Glomerular endothelial cell (primary cell): ENCODE results near the gene RBM44. TPM values are rescaled to one million over a fixed set of nuclear protein-coding genes. Genes with fewer than 3 reads are reported as not detected.
"Not testable (repeated sequence)": the region's sequence is repeated elsewhere in the genome, so short reads cannot be mapped to it uniquely, and the experiment has no call there.

Experiments
- DNase-seq: peaks from one replicate; pipeline ENCODE4 v3.0.0-alpha.2; 2011; ENCODE audit warnings: low read depth, low spot score; ENCODE audit errors: extremely low read depth
- total RNA-seq: library from RNA; depleted of rRNA; stranded (reverse); fragments of >200 nt; gene quantifications from 2 replicates; pipeline ENCODE4 v1.2.3, GENCODE V29; 2015

RBM44 gene
- total RNA-seq, 1 donor from 2014 or later: 0.18 TPM

DNA sequence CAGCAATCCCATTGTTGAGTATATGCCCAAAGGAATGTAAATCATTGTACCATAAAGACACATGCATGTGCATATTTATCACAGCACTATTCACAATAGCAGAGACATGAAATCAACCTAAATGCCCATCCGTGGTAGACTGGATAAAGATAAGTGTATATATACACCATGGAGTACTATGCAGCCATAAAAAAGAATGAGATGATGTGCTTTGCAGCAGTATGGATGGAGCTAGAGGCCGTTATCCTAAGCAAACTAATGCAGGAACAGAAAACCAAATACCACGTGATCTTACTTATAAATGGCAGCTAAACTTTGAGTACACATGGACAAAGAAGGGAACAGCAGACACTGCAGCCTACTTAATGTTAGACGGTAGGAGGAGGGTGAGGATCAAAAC, 42.5 kb downstream of the RBM44 start:
- DNase-seq: no peak

DNA sequence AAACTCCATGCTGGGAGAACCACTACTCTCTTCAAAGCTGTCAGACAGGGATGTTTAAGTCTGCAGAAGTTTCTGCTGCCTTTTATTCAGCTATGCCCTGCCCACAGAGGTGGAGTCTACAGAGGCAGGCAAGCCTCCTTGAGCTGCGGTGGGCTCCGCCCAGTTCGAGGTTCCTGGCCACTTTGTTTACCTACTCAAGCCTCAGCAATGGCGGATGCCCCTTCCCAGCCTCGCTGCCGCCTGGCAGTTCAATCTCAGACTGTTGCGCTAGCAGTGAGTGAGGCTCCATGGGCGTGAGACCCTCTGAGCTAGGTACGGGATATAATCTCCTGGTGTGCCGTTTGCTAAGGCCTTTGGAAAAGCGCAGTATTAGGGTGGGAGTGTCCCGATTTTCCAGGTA, 50.4 kb downstream of the RBM44 start:
- not testable (repeated sequence) for DNase-seq

DNA sequence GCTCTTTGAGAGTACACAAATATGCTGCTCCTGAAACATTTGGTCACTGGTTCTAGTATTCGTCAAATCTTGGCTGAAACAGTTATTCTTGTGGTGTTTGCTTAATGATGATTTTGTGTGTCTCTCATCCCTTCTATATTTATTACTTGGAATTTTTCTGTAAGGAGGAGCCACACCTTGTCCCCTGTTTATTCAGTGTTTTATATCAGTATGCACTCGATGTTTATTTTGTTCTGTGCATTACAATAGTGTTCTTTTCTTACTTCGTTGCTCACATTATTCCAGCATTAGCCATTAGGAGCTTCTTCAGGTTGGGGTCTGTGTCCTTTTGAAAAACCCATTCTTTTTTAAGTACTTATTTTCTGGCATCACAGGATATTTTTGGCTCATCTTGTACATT, 55.7 kb downstream of the RBM44 start:
- no peak for DNase-seq

DNA sequence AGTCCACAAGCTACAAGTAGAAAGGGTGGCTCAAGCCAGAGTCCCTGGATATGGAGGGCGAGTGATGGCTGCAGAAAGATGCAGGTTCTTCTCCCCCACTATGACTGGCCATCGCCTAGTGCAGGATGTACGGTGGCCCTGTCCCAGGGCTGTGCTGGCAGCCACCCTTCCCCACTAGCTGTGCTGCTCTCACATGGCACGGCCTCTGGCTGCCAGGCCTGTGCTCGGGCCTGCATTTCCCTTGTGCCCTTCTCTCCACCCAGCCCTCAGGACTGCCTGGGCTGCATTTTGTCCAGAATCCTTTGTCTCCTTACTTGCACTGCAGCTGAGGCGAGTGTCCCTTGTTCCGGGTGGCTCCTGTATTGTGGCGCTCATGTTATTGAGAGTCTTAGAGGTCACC, 59.2 kb downstream of the RBM44 start:
- no peak for DNase-seq

GRCh38 chr2:237858294-237859081, 59.9 kb downstream of the RBM44 start:
- DNase-seq: no peak

DNA sequence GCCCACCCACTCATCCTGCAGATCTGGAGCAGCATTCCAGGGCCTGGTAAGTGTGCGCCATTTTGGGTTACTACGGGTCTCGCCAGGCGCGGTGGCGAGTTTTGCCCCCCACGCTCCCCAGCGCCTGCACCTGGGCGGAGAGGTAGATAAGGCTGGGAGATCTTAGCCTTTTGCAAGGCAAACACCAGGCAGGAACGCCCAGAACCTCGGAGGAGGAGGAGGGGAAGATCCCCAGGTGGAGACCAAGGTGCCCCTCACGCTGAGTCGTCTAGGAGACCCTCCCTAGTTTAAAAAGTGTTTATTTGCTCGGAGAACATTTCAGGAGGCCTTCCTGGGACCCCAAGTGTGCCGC, 60.5 kb downstream of the RBM44 start:
- no peak for DNase-seq

GRCh38 chr2:237859533-237860272, 61.1 kb downstream of the RBM44 start, which contains the start of gene RAMP1:
Gene RAMP1 (plus strand): TSS chr2:237859623. CDS start chr2:237859676, 53 bp downstream.
- no peak for DNase-seq

- DNase-seq: no peak
These were observed 61.8 kb downstream of the RBM44 start for GRCh38 chr2:237860273-237860935.

- DNase-seq: no peak
These were observed 63.4 kb downstream of the RBM44 start for GRCh38 chr2:237861875-237862527.

GRCh38 chr2:237862528-237862895, 63.9 kb downstream of the RBM44 start:
- DNase-seq: no peak

DNA sequence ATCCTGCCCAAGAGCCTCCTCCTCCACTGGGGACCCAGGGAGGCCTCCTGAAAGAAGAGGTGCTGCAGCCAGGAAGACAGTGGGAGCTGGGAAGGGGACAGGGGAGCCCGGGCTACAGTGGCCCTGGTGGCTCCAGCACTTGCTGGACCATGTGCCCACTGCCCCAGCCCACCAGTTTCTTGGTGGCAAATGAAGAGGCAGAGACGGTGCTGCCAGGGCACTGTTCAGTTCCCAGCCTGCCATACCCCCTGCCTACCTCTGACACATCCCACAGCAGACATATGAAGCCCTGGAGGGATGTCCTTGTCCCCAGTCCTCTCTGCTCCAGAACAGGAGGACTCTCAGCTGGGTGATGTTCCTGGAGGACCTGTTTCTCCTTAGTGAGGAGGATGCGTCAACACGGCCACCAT, 64.5 kb downstream of the RBM44 start:
- no peak for DNase-seq

DNA sequence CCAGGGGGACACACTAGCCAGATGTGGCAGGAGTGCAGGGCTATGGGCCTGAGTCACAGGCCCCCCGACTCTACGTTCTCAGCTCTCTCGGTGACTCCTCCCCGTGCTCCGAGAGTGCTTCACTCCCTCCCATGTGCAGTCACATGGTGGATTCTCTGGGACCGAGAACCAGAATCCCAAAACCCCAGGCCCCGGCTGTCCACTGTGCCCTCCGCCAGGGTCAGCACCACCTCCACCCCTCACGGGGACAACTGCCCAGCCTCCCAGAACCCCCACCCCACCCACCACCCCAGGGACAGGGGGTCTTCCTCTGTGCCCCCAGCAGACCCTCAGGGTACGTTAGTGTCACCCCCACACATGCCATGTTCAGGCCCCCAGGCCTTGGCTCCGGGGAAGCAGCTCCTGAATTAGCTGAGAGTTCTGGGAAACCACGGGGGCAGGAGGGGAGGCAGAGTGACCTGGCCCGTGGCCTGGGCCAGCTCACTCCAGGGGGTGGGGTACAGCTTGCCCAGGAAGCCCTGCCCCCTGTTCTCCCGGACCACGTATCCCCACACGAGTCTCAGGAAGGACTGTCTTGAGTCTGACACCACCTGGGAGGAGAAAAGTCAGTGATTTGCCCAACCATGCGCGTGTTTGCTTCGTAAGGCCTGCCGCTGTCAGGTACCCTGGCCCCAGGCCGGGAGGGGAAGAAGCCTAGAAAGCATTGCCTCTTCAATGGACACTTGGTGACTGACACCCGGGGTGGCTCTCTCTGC, 65.3 kb downstream of the RBM44 start:
- DNase-seq: no peak

DNA sequence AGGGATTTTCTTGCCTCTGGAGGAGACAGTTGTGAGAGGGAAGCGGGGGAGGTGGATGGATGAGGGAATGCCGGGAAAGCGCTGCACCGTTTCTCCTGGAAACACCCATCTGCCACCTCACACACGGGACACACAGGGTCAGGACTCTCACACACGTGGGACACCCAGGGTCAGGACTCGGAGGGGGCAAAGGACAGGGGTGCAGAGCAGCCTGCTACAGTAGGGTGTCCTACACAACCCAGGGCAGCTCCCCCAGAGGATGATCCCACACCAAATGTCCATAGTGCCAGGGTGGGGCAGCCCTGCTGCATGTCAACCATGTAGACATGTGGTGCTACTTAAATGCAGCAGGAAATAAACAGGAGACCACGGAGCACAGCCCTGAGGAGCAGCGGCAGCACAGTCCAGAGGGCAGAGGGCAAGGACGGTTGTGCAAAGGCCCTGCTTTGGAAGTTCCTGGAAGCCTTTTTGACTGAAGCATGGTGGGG, 65.9 kb downstream of the RBM44 start:
- no peak for DNase-seq

GRCh38 chr2:237864940-237865622, 66.5 kb downstream of the RBM44 start:
- no peak for DNase-seq

- no peak for DNase-seq
These were observed 67.1 kb downstream of the RBM44 start for GRCh38 chr2:237865623-237866041.

- no peak for DNase-seq
These were observed 67.6 kb downstream of the RBM44 start for GRCh38 chr2:237866101-237866621.

DNA sequence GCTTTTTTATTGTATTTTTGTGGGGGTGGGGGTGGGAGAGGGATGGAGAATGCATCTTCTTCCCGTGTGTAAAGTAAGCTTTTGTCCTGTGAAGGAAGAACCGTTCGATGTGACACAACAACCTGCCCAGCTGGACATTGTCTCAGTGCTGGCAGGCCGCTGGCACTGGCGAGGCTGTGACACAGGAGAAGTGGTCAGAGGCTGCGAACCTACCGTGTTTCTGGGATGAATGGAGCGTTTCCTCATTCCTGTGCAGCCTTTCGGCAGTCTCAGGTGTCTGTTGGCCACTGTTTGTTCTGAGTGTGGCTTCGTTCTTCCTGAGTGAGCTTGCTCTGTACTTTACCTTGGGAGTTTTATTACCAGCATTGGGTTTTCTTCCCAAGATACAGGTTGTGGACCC, 68.9 kb downstream of the RBM44 start:
- DNase-seq: no peak

- not testable (repeated sequence) for DNase-seq
These were observed 69.5 kb downstream of the RBM44 start for GRCh38 chr2:237868074-237868473.

GRCh38 chr2:237868631-237869342, 70.2 kb downstream of the RBM44 start:
- DNase-seq: no peak
